CD14-positive monocyte (primary cell): ENCODE data around the gene LRCH1. TPM values are rescaled to one million over a fixed set of nuclear protein-coding genes. Genes with fewer than 3 reads are reported as not detected.
A peak's percentile ranks its signal among the peaks of the same experiment; 100 is the strongest.

Experiments used
- DNase-seq, 3 donors: peaks; one replicate each; pipeline ENCODE4 v3.0.0-alpha.2; 2011 to 2022
- H2AFZ ChIP-seq: 2 replicates; pipeline ENCODE4 v1.6.0; 2012; ENCODE audit warnings: mild to moderate bottlenecking, low read depth, low read length, inconsistent platforms; ENCODE audit not compliant: insufficient read depth, poor library complexity, severe bottlenecking
- H3K27ac ChIP-seq, 2 donors: 1 replicate in 1 of 2; 2 replicates in 1 of 2; pipeline ENCODE4 v1.5.1; 2012 to 2013; ENCODE audit warnings: low read length in 2 of 2, control low read depth in 1 of 2, inconsistent platforms in 1 of 2, low read depth in 1 of 2, mild to moderate bottlenecking in 1 of 2
- H3K27me3 ChIP-seq, 2 donors: one replicate each; pipeline versions ENCODE4 v1.6.0 to v1.6.1; 2011 to 2013; ENCODE audit warnings: low read length in 2 of 2; ENCODE audit not compliant: control insufficient read depth in 2 of 2, insufficient read depth in 2 of 2
- H3K36me3 ChIP-seq, 2 donors: replicated peaks in 1 of 2; 1 replicate in 1 of 2; 2 replicates in 1 of 2; pipeline versions ENCODE4 v1.5.1 to v1.6.1; 2012 to 2013; ENCODE audit warnings: low read length in 2 of 2, control low read depth in 1 of 2, inconsistent platforms in 1 of 2, mild to moderate bottlenecking in 1 of 2; ENCODE audit not compliant: insufficient read depth in 2 of 2, control insufficient read depth in 1 of 2
- H3K4me1 ChIP-seq, 2 donors: 1 replicate in 1 of 2; 2 replicates in 1 of 2; pipeline versions ENCODE4 v1.5.1 to v1.6.1; 2012 to 2013; ENCODE audit warnings: low read length in 2 of 2, control low read depth in 1 of 2, inconsistent platforms in 1 of 2, mild to moderate bottlenecking in 1 of 2, moderate library complexity in 1 of 2; ENCODE audit not compliant: insufficient read depth in 2 of 2, control insufficient read depth in 1 of 2
- H3K4me2 ChIP-seq: replicated peaks from 2 replicates; pipeline ENCODE3; 2012; ENCODE audit warnings: low read length, moderate library complexity, mild to moderate bottlenecking; ENCODE audit not compliant: poor library complexity, severe bottlenecking; ENCODE audit errors: extremely low read depth
- H3K4me3 ChIP-seq, 3 experiments: fragments of 200-600 bp in 1 of 3; sonication (generic) in 1 of 3; replicated peaks in 1 of 3; 1 replicate in 2 of 3; 2 replicates in 1 of 3; pipeline ENCODE4 v1.5.1; 2011 to 2013; ENCODE audit warnings: low read length in 3 of 3, mild to moderate bottlenecking in 3 of 3, control low read depth in 2 of 3, low read depth in 2 of 3, inconsistent platforms in 1 of 3, moderate library complexity in 1 of 3
- H3K79me2 ChIP-seq: 2 replicates; pipeline ENCODE4 v1.6.0; 2012; ENCODE audit warnings: mild to moderate bottlenecking, control low read depth, inconsistent platforms, low read length, moderate library complexity; ENCODE audit not compliant: insufficient read depth
- H3K9ac ChIP-seq: 2 replicates; pipeline ENCODE4 v1.6.0; 2017; ENCODE audit warnings: low read length, mild to moderate bottlenecking; ENCODE audit not compliant: insufficient read depth, poor library complexity, severe bottlenecking
- H3K9me3 ChIP-seq, 2 donors: replicated peaks in 1 of 2; 1 replicate in 1 of 2; 2 replicates in 1 of 2; pipeline versions ENCODE4 v1.5.1 to v1.6.1; 2012 to 2013; ENCODE audit warnings: low read length in 2 of 2, control low read depth in 1 of 2; ENCODE audit not compliant: control insufficient read depth in 1 of 2, insufficient read depth in 1 of 2
- H4K20me1 ChIP-seq: 2 replicates; pipeline ENCODE4 v1.6.0; 2012; ENCODE audit warnings: mild to moderate bottlenecking, low read length, control low read depth, moderate library complexity; ENCODE audit not compliant: insufficient read depth
- H3K27ac Mint-ChIP-seq, 7 donors: one replicate each; pipeline ENCODE4 v1.8.0; 2020; ENCODE audit warnings: mild to moderate bottlenecking in 7 of 7, mixed read lengths in 7 of 7, moderate library complexity in 6 of 7, inconsistent platforms in 2 of 7
- H3K27me3 Mint-ChIP-seq, 3 donors: one replicate each; pipeline ENCODE4 v1.8.0; 2021 to 2022; ENCODE audit warnings: low read depth in 3 of 3, mild to moderate bottlenecking in 3 of 3, mixed read lengths in 3 of 3, moderate library complexity in 3 of 3, inconsistent platforms in 1 of 3
- H3K36me3 Mint-ChIP-seq, 2 donors: one replicate each; pipeline ENCODE4 v1.8.0; 2020; ENCODE audit warnings: mixed read lengths in 2 of 2, inconsistent platforms in 1 of 2, mild to moderate bottlenecking in 1 of 2
- H3K4me1 Mint-ChIP-seq: one replicate; pipeline ENCODE4 v1.8.0; 2020; ENCODE audit warnings: mild to moderate bottlenecking, mixed read lengths
- H3K4me3 Mint-ChIP-seq, 2 donors: one replicate each; pipeline ENCODE4 v1.8.0; 2020; ENCODE audit warnings: mild to moderate bottlenecking in 2 of 2, mixed read lengths in 2 of 2, moderate library complexity in 1 of 2
- H3K9me3 Mint-ChIP-seq, 7 donors: one replicate each; pipeline ENCODE4 v1.8.0; 2020 to 2022; ENCODE audit warnings: mixed read lengths in 7 of 7, mild to moderate bottlenecking in 6 of 7, moderate library complexity in 6 of 7, inconsistent platforms in 2 of 7
- CTCF ChIP-seq: fragments of 200-600 bp; IDR thresholded peaks from one replicate; pipeline ENCODE4 v1.8.0; 2022; ENCODE audit warnings: antibody characterized with exemption, mild to moderate bottlenecking
- WGBS: methylation state at CpG from one replicate; pipeline ENCODE4 v1.1.5; 2013; ENCODE audit warnings: missing lambda C conversion rate; ENCODE audit not compliant: insufficient coverage; 5-methylcytosine and 5-hydroxymethylcytosine counted together
- intact Hi-C, 2 donors: fragments of 100-400 bp; cut with micrococcal nuclease; formaldehyde crosslinking; loops; one replicate each; pipeline versions ENCODE4 v1.15.0 to v1.15.1; 2023
- polyA plus RNA-seq, 3 donors: library from polyadenylated mRNA; depleted of rRNA in 1 of 3; unstranded in 2 of 3; stranded (reverse) in 1 of 3; fragments of 300-500 nt in 2 of 3; fragments of >200 nt in 1 of 3; fragmentation: Illumina TruSeq in 2 of 3; gene quantifications; 1 replicate in 2 of 3; 2 replicates in 1 of 3; pipeline ENCODE4 v1.2.3, GENCODE V29; 2012 to 2021

Gene LRCH1
- polyA plus RNA-seq, 3 donors, result 0.88 to 7.1 (median 2.1) TPM

DNA sequence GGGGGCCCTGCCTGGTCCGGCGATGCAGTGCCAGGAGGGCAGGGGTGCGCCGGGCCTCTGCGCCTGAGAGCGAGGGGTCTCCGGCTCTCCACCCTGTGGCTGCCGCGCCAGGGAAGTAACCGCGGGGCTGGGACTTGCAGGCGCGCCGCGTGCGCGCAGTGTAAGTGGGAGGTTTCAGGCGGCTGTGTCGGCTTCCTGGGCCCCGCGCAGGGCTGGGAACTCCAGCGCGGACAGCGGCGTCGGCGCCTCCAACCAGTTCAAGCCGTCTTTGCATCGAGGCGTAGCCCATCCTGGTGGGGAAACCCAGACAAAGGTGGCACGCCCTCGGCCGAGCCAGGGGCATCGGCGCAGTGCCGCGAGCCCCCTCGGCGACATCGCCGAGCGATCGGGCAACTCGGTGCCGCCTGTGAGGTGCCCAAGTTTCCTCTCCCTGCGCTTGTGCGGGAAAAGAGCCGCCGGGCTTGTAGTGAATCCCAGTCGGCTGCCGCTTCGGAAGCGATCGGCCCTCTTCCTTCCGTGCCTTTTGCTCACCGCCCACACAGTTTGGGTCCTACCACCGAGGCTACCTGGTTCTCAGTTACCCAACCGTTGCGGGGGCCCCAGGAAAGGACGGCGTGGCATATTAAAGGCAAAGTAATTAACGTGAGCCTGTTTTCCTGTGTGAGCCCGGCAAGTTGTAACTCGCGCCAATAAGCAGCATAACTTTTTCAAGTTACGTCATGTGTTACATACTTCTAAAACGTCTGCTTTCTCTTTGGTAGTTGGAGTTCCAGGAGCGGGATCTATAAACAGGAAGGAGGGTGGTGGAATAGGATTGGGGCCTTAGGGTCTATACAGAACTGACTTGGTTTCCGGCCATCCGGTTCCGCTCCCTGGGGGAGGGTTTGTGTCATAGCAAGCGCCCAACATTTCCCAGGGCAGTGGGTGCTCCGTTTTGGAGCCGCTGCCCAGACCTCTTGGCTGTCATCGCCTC, 1.2 kb downstream of the LRCH1 start:
- DNase-seq, result peak; percentile 51 to 78 (median 77)
- Mint-ChIP-seq H3K4me1 (peaks cover 38% of the 10 kb centered on the region), H3K4me3 (peak overlapping the region; percentile 93 to 95), H3K36me3 (no peaks in the 10 kb centered on the region), H3K9me3 (peaks cover 0 to 2% (median 0%) of the 10 kb centered on the region in 7 donors), H3K27ac (peak overlapping the region; percentile 65 to 90 (median 87)), H3K27me3 (peaks cover 6 to 14% (median 10%) of the 10 kb centered on the region in 3 donors)
- peaks cover 18 to 30% of the 10 kb centered on the region in 2 donors for H3K4me1 ChIP-seq
- H3K27me3 ChIP-seq, result no peaks in the 10 kb centered on the region
- H3K36me3 ChIP-seq, result no peaks in the 10 kb centered on the region
- peaks cover 59% of the 10 kb centered on the region for H4K20me1 ChIP-seq
- H3K27ac ChIP-seq, result peak overlapping the region; percentile 55 to 80
- peak overlapping the region; percentile 55 to 93 (median 83) for H3K4me3 ChIP-seq
- H3K4me2 ChIP-seq, result peak overlapping the region; percentile 88
- TF ChIP-seq CTCF, result peak; percentile 44
- H3K9me3 ChIP-seq, result no peaks in the 10 kb centered on the region
- peak overlapping the region; percentile 68 for H3K9ac ChIP-seq
- WGBS, result under 1% methylated on average over 71 of the region's 75 CpGs
- H2AFZ ChIP-seq, result peak overlapping the region; percentile 91
- intact Hi-C loops, result loop anchor here (5.0 to 10.0 kb wide), 5 partner anchors 43 to 168 kb away; no protein-coding TSS in a partner anchor
- peaks cover 60% of the 10 kb centered on the region for H3K79me2 ChIP-seq

DNA sequence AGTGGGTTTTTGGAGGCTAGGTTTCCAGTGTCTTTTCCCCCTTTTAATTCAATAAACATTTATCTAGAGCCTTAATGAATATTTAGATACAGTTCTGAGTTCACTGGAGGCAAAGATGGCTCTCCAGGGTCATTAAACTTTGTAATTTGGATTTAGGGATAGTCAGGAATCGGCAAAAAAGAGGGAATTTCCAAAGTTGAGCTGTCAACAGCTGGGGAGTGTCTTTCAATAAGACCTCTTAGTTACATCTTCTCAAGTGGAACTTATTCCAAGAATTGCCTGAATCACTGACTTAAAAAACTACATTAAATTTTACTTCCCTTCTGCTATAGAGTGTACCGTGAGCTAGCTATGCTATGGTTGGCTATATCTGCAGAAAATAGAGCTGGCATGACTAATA, 2.0 kb downstream of the LRCH1 start:
- peaks cover 68% of the 10 kb centered on the region for H3K79me2 ChIP-seq
- H3K27me3 Mint-ChIP-seq, result peaks cover 6 to 14% (median 10%) of the 10 kb centered on the region in 3 donors
- peak overlapping the region; percentile 91 for H2AFZ ChIP-seq
- H3K9me3 Mint-ChIP-seq, result peaks cover 0 to 2% (median 0%) of the 10 kb centered on the region in 7 donors
- peak overlapping the region in 1 of 2 donors; percentile 80 for H3K27ac ChIP-seq
- peaks cover 67% of the 10 kb centered on the region for H4K20me1 ChIP-seq
- H3K36me3 Mint-ChIP-seq, result no peaks in the 10 kb centered on the region
- H3K9ac ChIP-seq, result peak overlapping the region; percentile 68
- H3K4me2 ChIP-seq, result peak overlapping the region; percentile 88
- peak overlapping the region in 6 of 7 donors; percentile 25 to 90 (median 86) for H3K27ac Mint-ChIP-seq
- peaks cover 18 to 30% of the 10 kb centered on the region in 2 donors for H3K4me1 ChIP-seq
- DNase-seq, result peak in 2 of 3 donors; percentile 16 to 21
- no peaks in the 10 kb centered on the region for H3K27me3 ChIP-seq
- H3K4me3 Mint-ChIP-seq, result peak overlapping the region; percentile 93 to 95
- no peaks in the 10 kb centered on the region for H3K9me3 ChIP-seq
- H3K36me3 ChIP-seq, result no peaks in the 10 kb centered on the region
- no CpG with 5 or more reads among the region's 2 CpGs for WGBS
- peak overlapping the region; percentile 55 to 93 (median 83) for H3K4me3 ChIP-seq
- peaks cover 38% of the 10 kb centered on the region for H3K4me1 Mint-ChIP-seq
- TF ChIP-seq CTCF, result no peak
- intact Hi-C loops, result loop anchor here (5.0 to 10.0 kb wide), 5 partner anchors 42 to 167 kb away; no protein-coding TSS in a partner anchor
